Measurements from ENCODE around the gene ZNF718. TPM values are rescaled to one million over a fixed set of nuclear protein-coding genes. Genes with fewer than 3 reads are reported as not detected.
"Not testable (repeated sequence)": the region's sequence is repeated elsewhere in the genome, so short reads cannot be mapped to it uniquely, and the experiment has no call there.

The ZNF718 gene
- total and polyA plus RNA-seq, 2 donors (not counting 3 experiments of a cell fraction or from before 2014, with no cell fraction given), result 0.99 to 12.1 TPM

DNA sequence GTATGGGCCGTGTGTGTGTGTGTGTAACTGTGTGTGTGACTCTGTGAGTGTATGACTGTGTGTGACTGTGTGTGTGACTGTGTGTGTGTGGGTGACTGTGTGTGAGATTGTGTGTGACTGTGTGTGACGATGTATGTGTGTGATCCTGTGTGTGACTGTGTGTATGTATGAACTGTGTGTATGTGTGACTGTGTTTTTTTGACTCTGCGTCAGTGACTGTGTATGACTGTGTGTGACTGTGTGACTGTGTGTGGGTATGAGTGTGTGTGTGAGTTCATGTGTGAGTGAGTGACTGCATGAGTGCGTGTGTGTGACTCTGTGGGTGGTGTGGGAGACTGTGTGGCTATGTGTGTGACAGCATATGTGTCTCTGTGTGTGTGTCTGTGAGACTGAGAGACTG, 81.8 kb downstream of the ZNF718 start:
- no peak overlapping the region for H2AFZ ChIP-seq (ENCODE audit: low read depth, low read length)
- no peaks in the 10 kb centered on the region for H3K9me1 ChIP-seq (replicated peaks; ENCODE audit: control insufficient read depth, extremely low read depth, insufficient read depth, low read length)
- intact Hi-C loops (cut with micrococcal nuclease) (no loop called here), dilution Hi-C loops (cut with MboI; ENCODE audit: extremely low pct_ligation_motif_present, low sequenced_read_pairs) (no loop called here)
- H3K36me3 ChIP-seq (ENCODE audit: control insufficient read depth in 2 of 2, extremely low read depth in 1 of 2, insufficient read depth in 2 of 2, low read length in 2 of 2), result no peaks in the 10 kb centered on the region
- no peak overlapping the region for H3K4me2 ChIP-seq (ENCODE audit: insufficient read depth, low read length)
- BruUV-seq (replicated peaks), result no TSS peak
- no peaks in the 10 kb centered on the region for H3K79me2 ChIP-seq (ENCODE audit: control insufficient read depth, insufficient read depth, low read length)
- no peaks in the 10 kb centered on the region for H3K9me3 ChIP-seq (replicated peaks; ENCODE audit: control insufficient read depth, insufficient read depth, low read length)
- H3K4me3 ChIP-seq (replicated peaks in 1 of 3; ENCODE audit: insufficient read depth in 1 of 3, low read depth in 1 of 3, low read length in 3 of 3), result no peak overlapping the region
- no peak overlapping the region for H3K9ac ChIP-seq (replicated peaks; ENCODE audit: extremely low read depth, insufficient read depth, low read length)
- ChIA-PET CTCF (no interaction called here), POLR2A (no interaction called here)
- no peak for TF ChIP-seq FOS (IDR thresholded peaks at IDR 0.05; ENCODE audit: borderline replicate concordance, insufficient read depth, low read length)
- no peak for TF ChIP-seq POLR2A (IDR thresholded peaks at IDR 0.05; ENCODE audit: low read depth, low read length)
- TF ChIP-seq, protein P1, sequence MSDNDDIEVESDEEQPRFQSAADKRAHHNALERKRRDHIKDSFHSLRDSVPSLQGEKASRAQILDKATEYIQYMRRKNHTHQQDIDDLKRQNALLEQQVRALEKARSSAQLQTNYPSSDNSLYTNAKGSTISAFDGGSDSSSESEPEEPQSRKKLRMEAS (IDR thresholded peaks at IDR 0.05; ENCODE audit: insufficient read depth, insufficient read length), result no peak
- TF ChIP-seq MYC (IDR thresholded peaks at IDR 0.05; ENCODE audit: low read depth, low read length), result no peak
- no peak for TF ChIP-seq EZH2 (IDR thresholded peaks at IDR 0.05; ENCODE audit: borderline replicate concordance, low read depth, low read length, severe bottlenecking)
- no peak for TF ChIP-seq JUN (IDR thresholded peaks at IDR 0.05; ENCODE audit: borderline replicate concordance, insufficient read depth, insufficient read length, low read depth)
- no peak for TF ChIP-seq POLR2AphosphoS5 (IDR thresholded peaks at IDR 0.05; ENCODE audit: insufficient read depth, low read depth, low read length)
- TF ChIP-seq, protein P2, sequence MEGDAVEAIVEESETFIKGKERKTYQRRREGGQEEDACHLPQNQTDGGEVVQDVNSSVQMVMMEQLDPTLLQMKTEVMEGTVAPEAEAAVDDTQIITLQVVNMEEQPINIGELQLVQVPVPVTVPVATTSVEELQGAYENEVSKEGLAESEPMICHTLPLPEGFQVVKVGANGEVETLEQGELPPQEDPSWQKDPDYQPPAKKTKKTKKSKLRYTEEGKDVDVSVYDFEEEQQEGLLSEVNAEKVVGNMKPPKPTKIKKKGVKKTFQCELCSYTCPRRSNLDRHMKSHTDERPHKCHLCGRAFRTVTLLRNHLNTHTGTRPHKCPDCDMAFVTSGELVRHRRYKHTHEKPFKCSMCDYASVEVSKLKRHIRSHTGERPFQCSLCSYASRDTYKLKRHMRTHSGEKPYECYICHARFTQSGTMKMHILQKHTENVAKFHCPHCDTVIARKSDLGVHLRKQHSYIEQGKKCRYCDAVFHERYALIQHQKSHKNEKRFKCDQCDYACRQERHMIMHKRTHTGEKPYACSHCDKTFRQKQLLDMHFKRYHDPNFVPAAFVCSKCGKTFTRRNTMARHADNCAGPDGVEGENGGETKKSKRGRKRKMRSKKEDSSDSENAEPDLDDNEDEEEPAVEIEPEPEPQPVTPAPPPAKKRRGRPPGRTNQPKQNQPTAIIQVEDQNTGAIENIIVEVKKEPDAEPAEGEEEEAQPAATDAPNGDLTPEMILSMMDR (IDR thresholded peaks at IDR 0.05; ENCODE audit: extremely low read depth in 1 of 2, insufficient read depth in 1 of 2, low read depth in 1 of 2, low read length in 2 of 2), result no peak
- TF ChIP-seq GATA2 (IDR thresholded peaks at IDR 0.05; ENCODE audit: insufficient read depth, insufficient read length, low read depth, low read length), result no peak
- no peaks in the 10 kb centered on the region for H4K20me1 ChIP-seq (replicated peaks; ENCODE audit: control insufficient read depth, extremely low read depth, insufficient read depth, low read length)
- H3K4me1 ChIP-seq (ENCODE audit: control insufficient read depth, extremely low read depth, insufficient read depth, low read length), result no peaks in the 10 kb centered on the region
- no peak overlapping the region for H3K27ac ChIP-seq (ENCODE audit: insufficient read depth, low read depth, low read length)
- DNase-seq (ENCODE audit: low read depth, low spot score) (no peak), FAIRE-seq (no peak)
- H3K27me3 ChIP-seq (ENCODE audit: control insufficient read depth in 2 of 2, insufficient read depth in 2 of 2, low read length in 2 of 2), result no peaks in the 10 kb centered on the region

DNA sequence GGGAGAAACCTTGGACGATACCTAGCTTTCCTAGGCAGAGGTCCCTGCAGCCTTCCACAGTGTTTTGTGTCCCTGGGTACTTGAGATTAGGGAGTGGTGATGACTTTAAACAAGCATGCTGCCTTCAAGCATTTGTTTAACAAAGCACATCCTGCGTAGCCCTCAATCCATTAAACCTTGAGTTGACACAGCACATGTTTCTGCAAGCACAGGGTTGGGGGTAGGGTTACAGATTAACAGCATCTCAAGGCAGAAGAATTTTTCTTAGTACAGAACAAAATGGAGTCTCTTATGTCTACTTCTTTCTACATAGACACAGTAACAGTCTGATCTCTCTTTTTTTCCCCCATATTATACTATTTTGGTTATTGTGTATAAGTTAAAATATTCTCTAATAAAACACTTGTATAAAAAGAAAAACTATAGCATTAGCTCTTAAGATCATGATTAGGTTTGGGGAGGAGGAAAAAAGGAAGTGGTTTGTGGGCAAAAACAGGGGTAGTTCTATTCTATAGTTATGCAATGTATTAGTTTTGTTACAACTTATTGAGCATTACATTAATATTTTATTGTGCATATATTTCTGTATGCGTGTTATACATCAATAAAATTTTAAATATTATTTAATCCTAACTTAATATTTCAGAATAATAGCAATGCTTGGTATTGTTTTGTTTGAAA, 84.3 kb downstream of the ZNF718 start:
- intact Hi-C loops (cut with micrococcal nuclease); BruUV-seq (replicated peaks); H3K9ac ChIP-seq (replicated peaks; ENCODE audit: extremely low read depth, insufficient read depth, low read length); H3K9me3 ChIP-seq (replicated peaks; ENCODE audit: control insufficient read depth, insufficient read depth, low read length); dilution Hi-C loops (cut with MboI; ENCODE audit: extremely low pct_ligation_motif_present, low sequenced_read_pairs); H3K79me2 ChIP-seq (ENCODE audit: control insufficient read depth, insufficient read depth, low read length); FAIRE-seq; POLR2A ChIA-PET; H2AFZ ChIP-seq (ENCODE audit: low read depth, low read length); CTCF ChIA-PET; H3K4me2 ChIP-seq (ENCODE audit: insufficient read depth, low read length); DNase-seq (ENCODE audit: low read depth, low spot score); H3K27ac ChIP-seq (ENCODE audit: insufficient read depth, low read depth, low read length); H4K20me1 ChIP-seq (replicated peaks; ENCODE audit: control insufficient read depth, extremely low read depth, insufficient read depth, low read length); H3K27me3 ChIP-seq (ENCODE audit: control insufficient read depth in 2 of 2, insufficient read depth in 2 of 2, low read length in 2 of 2); H3K4me1 ChIP-seq (ENCODE audit: control insufficient read depth, extremely low read depth, insufficient read depth, low read length); H3K9me1 ChIP-seq (replicated peaks; ENCODE audit: control insufficient read depth, extremely low read depth, insufficient read depth, low read length); H3K4me3 ChIP-seq (replicated peaks in 1 of 3; ENCODE audit: insufficient read depth in 1 of 3, low read depth in 1 of 3, low read length in 3 of 3); H3K36me3 ChIP-seq (ENCODE audit: control insufficient read depth in 2 of 2, extremely low read depth in 1 of 2, insufficient read depth in 2 of 2, low read length in 2 of 2): not testable (repeated sequence)

Data from endothelial cell of umbilical vein (primary cell).